A673 (cell line): ENCODE results near the gene MDFIC2. TPM values are rescaled to one million over a fixed set of nuclear protein-coding genes. Genes with fewer than 3 reads are reported as not detected.

Source experiments
- BruUV-seq: library from RNA; stranded (reverse); fragments of 400-500 nt; replicated peaks from 2 replicates; lab custom pipeline; 2021; lab: Mats Ljungman, UMichigan
- CTCF ChIA-PET: fragments of 300-600 bp; sonication (Branson Sonifier 250); formaldehyde crosslinking; loops from one replicate; lab custom pipeline; 2022; ENCODE audit warnings: antibody characterized with exemption; lab: Charles Lee
- POLR2A ChIA-PET: fragments of 300-600 bp; sonication (Branson Sonifier 250); formaldehyde crosslinking; loops from one replicate; lab custom pipeline; 2022; ENCODE audit warnings: antibody characterized with exemption; ENCODE audit not compliant: low non-redundant PET; lab: Charles Lee
- DNase-seq: peaks from one replicate; pipeline ENCODE4 v3.0.0-alpha.2; 2015; ENCODE audit warnings: low spot score
- H3K27ac ChIP-seq: fragments of 200-600 bp; sonication (generic); 2 replicates; pipeline ENCODE4 v1.5.1; 2016; ENCODE audit warnings: mixed run types, low read depth, mild to moderate bottlenecking, mixed read lengths, antibody characterized with exemption, low read length; ENCODE audit not compliant: poor library complexity, severe bottlenecking
- H3K27me3 ChIP-seq: fragments of 200-600 bp; sonication (generic); replicated peaks from 2 replicates; pipeline ENCODE4 v1.6.1; 2017; ENCODE audit warnings: mixed run types, low read depth, mild to moderate bottlenecking, mixed read lengths, antibody characterized with exemption, low read length; ENCODE audit not compliant: insufficient read depth, poor library complexity
- H3K36me3 ChIP-seq: fragments of 200-600 bp; sonication (generic); 2 replicates; pipeline ENCODE4 v1.6.1; 2016; ENCODE audit warnings: mixed run types, mild to moderate bottlenecking, mixed read lengths, antibody characterized with exemption, low read length; ENCODE audit not compliant: insufficient read depth, poor library complexity, severe bottlenecking
- H3K4me1 ChIP-seq: fragments of 200-600 bp; sonication (generic); 2 replicates; pipeline ENCODE4 v1.6.1; 2017; ENCODE audit warnings: mixed run types, mild to moderate bottlenecking, mixed read lengths, antibody characterized with exemption, low read length; ENCODE audit not compliant: insufficient read depth, poor library complexity, severe bottlenecking
- H3K4me3 ChIP-seq: fragments of 200-600 bp; sonication (generic); 2 replicates; pipeline ENCODE4 v1.5.1; 2016; ENCODE audit warnings: low read depth, mixed run types, mild to moderate bottlenecking, mixed read lengths, low read length; ENCODE audit not compliant: poor library complexity, severe bottlenecking
- H3K9me3 ChIP-seq: fragments of 200-600 bp; sonication (generic); 2 replicates; pipeline ENCODE4 v1.6.1; 2016; ENCODE audit warnings: mixed run types, low read depth, mild to moderate bottlenecking, mixed read lengths, antibody characterized with exemption, low read length; ENCODE audit not compliant: poor library complexity, severe bottlenecking
- EZH2 ChIP-seq: fragments of 200-600 bp; sonication (generic); IDR thresholded peaks from 2 replicates; pipeline ENCODE4 v1.6.1; 2017; ENCODE audit warnings: borderline replicate concordance, low read depth, mild to moderate bottlenecking, mixed read lengths, antibody characterized with exemption, low read length; ENCODE audit not compliant: poor library complexity, severe bottlenecking
- intact Hi-C: fragments of 100-400 bp; cut with micrococcal nuclease; formaldehyde crosslinking; loops from one replicate; pipeline ENCODE4 v1.10.0; 2022; ENCODE audit not compliant: unreplicated experiment
- total RNA-seq: library from RNA; stranded (reverse); gene quantifications from 2 replicates; pipeline ENCODE4 v1.2.3, GENCODE V29; 2021
- TF ChIP-seq, protein P1 (sequence below): fragments of 300-800, 200-600 bp; sonication (generic); conservative IDR thresholded peaks from 2 replicates; pipeline ENCODE4 v1.5.1; 2017; ENCODE audit warnings: low read depth, mild to moderate bottlenecking, antibody characterized with exemption, low read length, moderate library complexity, mixed read lengths

The MDFIC2 gene
- total RNA-seq, 1 experiment from 2014 or later = not detected

DNA sequence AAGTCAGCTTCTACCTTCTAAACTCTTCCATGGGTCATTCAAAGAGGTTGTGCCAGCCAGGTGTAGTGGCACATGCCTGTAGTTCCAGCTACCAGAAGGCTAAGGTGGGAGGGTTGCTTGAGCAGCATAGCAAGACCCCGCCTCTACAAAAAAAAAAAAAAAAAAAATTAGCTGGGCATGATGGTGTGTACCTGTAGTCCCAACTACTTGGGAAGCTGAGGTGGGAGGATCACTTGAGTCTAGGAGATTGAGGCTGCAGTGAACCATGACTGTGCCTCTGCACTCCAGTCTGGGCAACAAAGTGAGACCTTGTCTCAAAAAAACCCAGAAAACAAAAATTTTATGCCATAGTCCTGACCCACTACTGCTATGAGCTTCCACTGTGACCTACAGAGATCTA is 126.8 kb downstream of the MDFIC2 start:
- TF ChIP-seq, protein P1, sequence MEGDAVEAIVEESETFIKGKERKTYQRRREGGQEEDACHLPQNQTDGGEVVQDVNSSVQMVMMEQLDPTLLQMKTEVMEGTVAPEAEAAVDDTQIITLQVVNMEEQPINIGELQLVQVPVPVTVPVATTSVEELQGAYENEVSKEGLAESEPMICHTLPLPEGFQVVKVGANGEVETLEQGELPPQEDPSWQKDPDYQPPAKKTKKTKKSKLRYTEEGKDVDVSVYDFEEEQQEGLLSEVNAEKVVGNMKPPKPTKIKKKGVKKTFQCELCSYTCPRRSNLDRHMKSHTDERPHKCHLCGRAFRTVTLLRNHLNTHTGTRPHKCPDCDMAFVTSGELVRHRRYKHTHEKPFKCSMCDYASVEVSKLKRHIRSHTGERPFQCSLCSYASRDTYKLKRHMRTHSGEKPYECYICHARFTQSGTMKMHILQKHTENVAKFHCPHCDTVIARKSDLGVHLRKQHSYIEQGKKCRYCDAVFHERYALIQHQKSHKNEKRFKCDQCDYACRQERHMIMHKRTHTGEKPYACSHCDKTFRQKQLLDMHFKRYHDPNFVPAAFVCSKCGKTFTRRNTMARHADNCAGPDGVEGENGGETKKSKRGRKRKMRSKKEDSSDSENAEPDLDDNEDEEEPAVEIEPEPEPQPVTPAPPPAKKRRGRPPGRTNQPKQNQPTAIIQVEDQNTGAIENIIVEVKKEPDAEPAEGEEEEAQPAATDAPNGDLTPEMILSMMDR = no peak
- no peak for TF ChIP-seq EZH2
- CTCF ChIA-PET = no interaction called here

DNA sequence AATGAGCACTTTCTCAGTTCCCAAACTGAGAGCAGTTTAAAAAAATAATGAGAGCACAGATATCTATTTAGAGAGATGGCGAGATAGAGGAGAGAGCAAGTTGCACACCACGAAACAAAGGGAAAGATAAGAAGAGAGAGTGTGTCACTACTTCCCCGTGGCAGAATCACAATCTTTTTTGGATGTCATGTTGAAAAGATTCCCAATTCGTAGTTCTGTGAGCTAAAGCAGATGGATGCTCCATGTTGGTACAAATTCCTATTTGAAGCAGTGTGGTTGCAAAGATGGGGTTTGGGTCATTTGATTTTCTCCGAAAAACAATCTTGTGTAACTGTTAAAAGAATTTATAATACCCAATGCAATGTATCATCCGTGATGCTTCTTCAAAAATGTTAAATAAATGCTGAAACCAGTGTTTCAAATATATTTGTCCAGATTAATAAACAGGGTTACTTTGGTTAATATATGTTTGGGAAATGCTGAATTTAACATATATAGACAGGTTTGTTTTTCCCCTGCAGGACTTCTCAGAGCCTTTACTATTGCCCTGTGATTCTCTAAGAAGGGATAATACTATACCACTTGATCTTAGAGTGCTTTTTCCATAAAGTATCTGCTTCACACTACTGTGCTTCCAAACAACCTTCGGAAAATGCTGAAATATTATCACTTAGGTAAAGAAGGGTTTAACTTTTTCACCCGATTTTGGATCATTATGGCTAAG is 128.5 kb downstream of the MDFIC2 start:
- Histone ChIP-seq H3K9me3 (no peaks in the 10 kb centered on the region), H3K27me3 (peaks cover 8% of the 10 kb centered on the region), H3K4me1 (no peaks in the 10 kb centered on the region), H3K27ac (no peak overlapping the region), H3K4me3 (no peak overlapping the region), H3K36me3 (no peaks in the 10 kb centered on the region)
- no peak for DNase-seq
- no TSS peak for BruUV-seq
- TF ChIP-seq EZH2 = no peak
- TF ChIP-seq, protein P1 = no peak
- POLR2A ChIA-PET = no interaction called here
- intact Hi-C loops = no loop called here
- CTCF ChIA-PET = no interaction called here

More for the DNA sequence above, 126.8 kb downstream of the MDFIC2 start:
- H3K4me3 ChIP-seq = no peak overlapping the region
- no peak for DNase-seq
- H3K36me3 ChIP-seq = no peaks in the 10 kb centered on the region
- POLR2A ChIA-PET = no interaction called here
- no peaks in the 10 kb centered on the region for H3K4me1 ChIP-seq
- H3K9me3 ChIP-seq = no peaks in the 10 kb centered on the region
- intact Hi-C loops = no loop called here
- H3K27me3 ChIP-seq = peaks cover 8% of the 10 kb centered on the region
- no peak overlapping the region for H3K27ac ChIP-seq
- no TSS peak for BruUV-seq

DNA sequence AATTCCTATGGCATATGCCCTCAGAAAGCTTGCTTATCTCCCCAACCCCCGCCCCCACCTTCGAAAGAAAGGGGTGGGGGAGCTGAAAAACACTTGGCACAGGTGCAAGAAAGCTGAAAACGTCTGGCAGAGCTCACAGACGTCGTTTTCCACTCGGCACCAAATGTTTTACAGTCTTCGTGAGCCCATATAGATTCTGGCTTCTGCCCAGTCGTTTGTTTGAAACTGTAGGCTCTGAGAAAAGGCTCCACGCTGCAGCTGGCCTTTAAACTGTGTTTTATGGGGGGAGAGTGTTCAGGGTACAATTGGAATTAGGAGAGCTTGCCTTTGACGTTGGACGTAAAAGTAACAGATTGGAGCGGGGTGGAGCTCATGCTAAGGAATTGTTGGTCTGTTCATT is 130.3 kb downstream of the MDFIC2 start:
- no peaks in the 10 kb centered on the region for H3K36me3 ChIP-seq
- no peak overlapping the region for H3K4me3 ChIP-seq
- peaks cover 8% of the 10 kb centered on the region for H3K27me3 ChIP-seq
- no peak for DNase-seq
- no peak for TF ChIP-seq EZH2
- no peaks in the 10 kb centered on the region for H3K9me3 ChIP-seq
- H3K27ac ChIP-seq = no peak overlapping the region
- ChIA-PET CTCF (no interaction called here), POLR2A (no interaction called here)
- no TSS peak for BruUV-seq
- intact Hi-C loops = no loop called here
- no peaks in the 10 kb centered on the region for H3K4me1 ChIP-seq

DNA sequence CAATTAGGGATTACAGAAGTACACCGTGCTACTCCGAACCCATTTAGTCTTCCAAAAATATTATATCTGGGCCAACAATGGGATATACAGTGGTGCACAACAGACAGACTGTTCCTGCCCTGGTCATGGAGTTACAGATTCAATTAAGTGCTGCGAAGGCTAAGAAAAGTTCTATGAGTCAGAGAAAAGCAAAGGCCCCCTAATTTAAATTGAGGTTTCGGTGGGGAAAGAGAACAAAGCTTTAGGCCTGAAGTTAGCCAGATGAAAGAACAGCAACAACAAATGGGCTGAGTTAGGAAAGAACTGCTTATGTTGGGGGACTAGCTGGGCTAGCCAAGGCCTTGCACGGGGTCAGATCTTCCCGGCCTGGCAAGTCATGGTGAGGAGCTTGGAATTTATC is 131.8 kb downstream of the MDFIC2 start:
- Histone ChIP-seq H3K27me3 (peaks cover 8% of the 10 kb centered on the region), H3K27ac (no peak overlapping the region), H3K4me3 (no peak overlapping the region), H3K36me3 (no peaks in the 10 kb centered on the region), H3K9me3 (no peaks in the 10 kb centered on the region), H3K4me1 (no peaks in the 10 kb centered on the region)
- BruUV-seq = no TSS peak
- TF ChIP-seq EZH2 = no peak
- TF ChIP-seq, protein P1 = no peak
- intact Hi-C loops = no loop called here
- no peak for DNase-seq
- ChIA-PET POLR2A (no interaction called here), CTCF (no interaction called here)
